Keratinocyte (primary cell): Measurements from ENCODE around the gene PLAAT5. TPM values are rescaled to one million over a fixed set of nuclear protein-coding genes. Genes with fewer than 3 reads are reported as not detected.
A peak's percentile ranks its signal among the peaks of the same experiment; 100 is the strongest.
"Not testable (repeated sequence)": the region's sequence is repeated elsewhere in the genome, so short reads cannot be mapped to it uniquely, and the experiment has no call there.

Source experiments
- DNase-seq: peaks from one replicate; pipeline ENCODE4 v3.0.0-alpha.2; 2011; ENCODE audit warnings: low read depth, missing footprints, low spot score
- FAIRE-seq: peaks from 2 replicates; lab custom pipeline; 2011; peaks lifted over from hg19 to GRCh38; lab: Jason Lieb, UNC
- H2AFZ ChIP-seq: 2 replicates; pipeline ENCODE4 v1.6.0; 2012; ENCODE audit warnings: low read length, control low read depth, inconsistent platforms; ENCODE audit not compliant: control insufficient read depth
- H3K27ac ChIP-seq: 2 replicates; pipeline ENCODE4 v1.5.1; 2011; ENCODE audit warnings: low read length; ENCODE audit not compliant: control insufficient read depth, insufficient read depth
- H3K27me3 ChIP-seq: 3 replicates; pipeline ENCODE4 v1.6.0; 2011; ENCODE audit warnings: low read length; ENCODE audit not compliant: control insufficient read depth, insufficient read depth; ENCODE audit errors: extremely low read depth
- H3K36me3 ChIP-seq, 2 experiments: 2 replicates in 1 of 2; 3 replicates in 1 of 2; pipeline ENCODE4 v1.5.1; 2011; ENCODE audit warnings: low read length in 2 of 2, mild to moderate bottlenecking in 1 of 2; ENCODE audit not compliant: control insufficient read depth in 2 of 2, insufficient read depth in 2 of 2; ENCODE audit errors: extremely low read depth in 1 of 2
- H3K4me1 ChIP-seq: 3 replicates; pipeline ENCODE4 v1.5.1; 2011; ENCODE audit warnings: low read length; ENCODE audit not compliant: control insufficient read depth, insufficient read depth; ENCODE audit errors: extremely low read depth
- H3K4me2 ChIP-seq: 3 replicates; pipeline ENCODE4 v1.6.0; 2011; ENCODE audit warnings: low read depth, low read length; ENCODE audit not compliant: control insufficient read depth, insufficient read depth; ENCODE audit errors: extremely low read depth
- H3K4me3 ChIP-seq, 3 experiments: fragments of 200-600 bp in 1 of 3; sonication (generic) in 1 of 3; 2 replicates in 2 of 3; 3 replicates in 1 of 3; pipeline ENCODE4 v1.5.1; 2011 to 2016; ENCODE audit warnings: low read length in 3 of 3, mild to moderate bottlenecking in 3 of 3, control low read depth in 2 of 3, inconsistent platforms in 1 of 3, low read depth in 1 of 3, mixed read lengths in 1 of 3, mixed run types in 1 of 3, moderate library complexity in 1 of 3; ENCODE audit not compliant: control insufficient read depth in 2 of 3, insufficient read depth in 2 of 3; ENCODE audit errors: extremely low read depth in 1 of 3
- H3K79me2 ChIP-seq: 2 replicates; pipeline ENCODE4 v1.6.0; 2012; ENCODE audit warnings: low read length; ENCODE audit not compliant: control insufficient read depth, insufficient read depth
- H3K9ac ChIP-seq: 3 replicates; pipeline ENCODE4 v1.6.0; 2011; ENCODE audit warnings: low read length; ENCODE audit not compliant: control insufficient read depth, insufficient read depth; ENCODE audit errors: extremely low read depth
- H3K9me1 ChIP-seq: 3 replicates; pipeline ENCODE4 v1.6.0; 2011; ENCODE audit warnings: low read length; ENCODE audit not compliant: control insufficient read depth, insufficient read depth; ENCODE audit errors: extremely low read depth
- H3K9me3 ChIP-seq: 2 replicates; pipeline ENCODE4 v1.5.1; 2012; ENCODE audit warnings: low read depth, low read length; ENCODE audit not compliant: control insufficient read depth
- H4K20me1 ChIP-seq: 3 replicates; pipeline ENCODE4 v1.6.0; 2011; ENCODE audit warnings: low read length; ENCODE audit not compliant: control insufficient read depth, insufficient read depth; ENCODE audit errors: extremely low read depth
- EZH2 ChIP-seq: IDR thresholded peaks from one replicate; pipeline ENCODE4 v1.6.1; 2012; ENCODE audit warnings: inconsistent platforms, mild to moderate bottlenecking, low read length, moderate library complexity
- dilution Hi-C: fragments of 300-500 bp; cut with MboI; formaldehyde crosslinking; loops from one replicate; pipeline ENCODE4 v1.7.0; 2020; ENCODE audit warnings: low sequenced_read_pairs; ENCODE audit not compliant: extremely low pct_ligation_motif_present
- polyA plus RNA-seq, 5 experiments: library from polyadenylated mRNA; depleted of rRNA in 3 of 5; stranded (reverse) in 3 of 5; stranded (forward) in 1 of 5; unstranded in 1 of 5; fragments of >200 nt; gene quantifications; 1 replicate in 1 of 5; 2 replicates in 3 of 5; 3 replicates in 1 of 5; pipeline versions ENCODE4 v1.2.1 to v1.2.3, GENCODE V29; 2011 to 2012; ENCODE audit warnings: missing spikeins in 2 of 5, low read depth in 1 of 5, low replicate concordance in 1 of 5
- TF ChIP-seq, protein P1 (sequence below), 3 experiments: IDR thresholded peaks in 1 of 3; conservative IDR thresholded peaks in 1 of 3; optimal IDR thresholded peaks in 1 of 3; 2 replicates in 2 of 3; 3 replicates in 1 of 3; pipeline versions ENCODE3 to v1.5.1; 2011; ENCODE audit warnings: low read length in 3 of 3, mild to moderate bottlenecking in 3 of 3, moderate library complexity in 2 of 3, control low read depth in 1 of 3, inconsistent platforms in 1 of 3; ENCODE audit not compliant: insufficient read depth in 2 of 3; ENCODE audit errors: extremely low read depth in 1 of 3

Gene PLAAT5
- polyA plus RNA-seq, 1 donor (not counting 4 experiments of a cell fraction or from before 2014, with no cell fraction given): not detected

DNA sequence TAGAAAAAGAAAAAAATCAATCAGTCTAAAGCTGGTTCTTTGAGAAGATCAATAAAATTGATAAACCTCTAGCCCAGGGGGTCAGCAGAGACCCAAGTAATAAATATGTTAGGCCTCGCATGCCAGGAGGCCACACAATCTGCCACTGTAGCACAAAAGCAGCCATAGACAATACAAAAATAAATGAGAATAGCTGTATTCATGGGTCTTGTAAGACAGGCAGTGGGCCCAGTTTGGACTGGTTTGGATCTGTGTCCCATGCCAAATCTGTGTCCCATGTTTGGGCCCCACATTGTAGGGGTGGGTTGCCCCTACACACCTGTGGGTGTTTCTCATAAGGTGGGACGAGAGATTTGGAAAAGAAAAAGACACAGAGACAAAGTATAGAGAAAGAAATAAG, 39.1 kb upstream of the PLAAT5 start:
- Histone ChIP-seq H4K20me1 (no peaks in the 10 kb centered on the region), H3K4me3 (no peak overlapping the region), H3K9ac (no peak overlapping the region), H3K27me3 (no peaks in the 10 kb centered on the region), H3K9me1 (no peaks in the 10 kb centered on the region), H2AFZ (no peak overlapping the region), H3K4me1 (peaks cover 19% of the 10 kb centered on the region), H3K9me3 (no peaks in the 10 kb centered on the region), H3K27ac (no peak overlapping the region), H3K36me3 (no peaks in the 10 kb centered on the region), H3K79me2 (no peaks in the 10 kb centered on the region), H3K4me2 (no peak overlapping the region)
- TF ChIP-seq EZH2: no peak
- TF ChIP-seq, protein P1, sequence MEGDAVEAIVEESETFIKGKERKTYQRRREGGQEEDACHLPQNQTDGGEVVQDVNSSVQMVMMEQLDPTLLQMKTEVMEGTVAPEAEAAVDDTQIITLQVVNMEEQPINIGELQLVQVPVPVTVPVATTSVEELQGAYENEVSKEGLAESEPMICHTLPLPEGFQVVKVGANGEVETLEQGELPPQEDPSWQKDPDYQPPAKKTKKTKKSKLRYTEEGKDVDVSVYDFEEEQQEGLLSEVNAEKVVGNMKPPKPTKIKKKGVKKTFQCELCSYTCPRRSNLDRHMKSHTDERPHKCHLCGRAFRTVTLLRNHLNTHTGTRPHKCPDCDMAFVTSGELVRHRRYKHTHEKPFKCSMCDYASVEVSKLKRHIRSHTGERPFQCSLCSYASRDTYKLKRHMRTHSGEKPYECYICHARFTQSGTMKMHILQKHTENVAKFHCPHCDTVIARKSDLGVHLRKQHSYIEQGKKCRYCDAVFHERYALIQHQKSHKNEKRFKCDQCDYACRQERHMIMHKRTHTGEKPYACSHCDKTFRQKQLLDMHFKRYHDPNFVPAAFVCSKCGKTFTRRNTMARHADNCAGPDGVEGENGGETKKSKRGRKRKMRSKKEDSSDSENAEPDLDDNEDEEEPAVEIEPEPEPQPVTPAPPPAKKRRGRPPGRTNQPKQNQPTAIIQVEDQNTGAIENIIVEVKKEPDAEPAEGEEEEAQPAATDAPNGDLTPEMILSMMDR (optimal IDR thresholded peaks at IDR 0.05 in 1 of 3, IDR thresholded peaks at IDR 0.05 in 1 of 3, conservative IDR thresholded peaks at IDR 0.05 in 1 of 3; ENCODE audit: extremely low read depth in 1 of 3, insufficient read depth in 2 of 3, low read length in 3 of 3): no peak
- dilution Hi-C loops: no loop called here
- DNase-seq: no peak
- FAIRE-seq: no peak

DNA sequence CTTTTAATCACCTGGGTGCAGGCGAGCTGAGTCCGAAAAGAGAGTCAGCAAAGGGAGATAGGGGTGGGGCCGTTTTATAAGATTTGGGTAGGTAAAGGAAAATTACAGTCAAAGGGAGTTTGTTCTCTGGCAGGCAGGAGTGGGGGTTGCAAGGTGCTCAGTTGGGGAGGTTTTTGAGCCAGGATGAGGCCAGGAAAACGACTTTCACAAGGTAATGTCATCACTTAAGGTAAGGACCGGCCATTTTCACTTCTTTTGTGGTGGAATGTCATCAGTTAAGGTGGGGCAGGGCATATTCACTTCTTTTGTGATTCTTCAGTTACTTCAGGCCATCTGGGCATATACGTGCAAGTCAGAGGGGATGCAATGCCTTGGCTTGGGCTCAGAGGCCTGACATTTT, 38.4 kb upstream of the PLAAT5 start:
- H3K4me3 ChIP-seq, H3K27ac ChIP-seq, H4K20me1 ChIP-seq, H3K9me1 ChIP-seq, H2AFZ ChIP-seq, H3K27me3 ChIP-seq, H3K79me2 ChIP-seq, H3K9ac ChIP-seq, DNase-seq, dilution Hi-C loops, H3K4me2 ChIP-seq, FAIRE-seq, H3K9me3 ChIP-seq, H3K36me3 ChIP-seq: not testable (repeated sequence)
- H3K4me1 ChIP-seq: peaks cover 19% of the 10 kb centered on the region

DNA sequence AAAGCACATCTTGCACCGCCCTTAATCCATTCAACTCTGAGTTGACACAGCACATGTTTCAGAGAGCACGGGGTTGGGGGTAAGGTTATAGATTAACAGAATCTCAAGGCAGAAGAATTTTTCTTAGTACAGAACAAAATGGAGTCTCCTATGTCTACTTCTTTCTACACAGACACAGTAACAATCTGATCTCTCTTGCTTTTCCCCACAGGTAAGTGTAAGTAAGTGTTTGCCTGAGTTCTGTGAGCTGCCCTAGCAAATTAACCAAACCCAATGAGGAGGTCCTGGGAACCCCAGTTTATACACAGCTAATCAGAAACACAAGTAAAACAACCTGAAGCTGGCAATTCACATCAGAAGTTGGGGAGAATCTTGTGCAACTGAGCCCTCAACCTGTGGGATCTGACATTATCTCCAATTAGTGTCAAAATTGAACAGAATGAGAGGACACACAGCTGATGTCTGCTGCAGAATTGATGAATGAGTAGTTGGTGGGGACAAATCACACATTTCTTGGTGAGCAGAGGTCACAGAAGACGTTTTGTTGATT, 37.8 kb upstream of the PLAAT5 start:
- DNase-seq, FAIRE-seq, H3K79me2 ChIP-seq, H3K4me2 ChIP-seq, H2AFZ ChIP-seq, H3K4me3 ChIP-seq, H3K9ac ChIP-seq, H4K20me1 ChIP-seq, H3K27me3 ChIP-seq, H3K9me1 ChIP-seq, H3K36me3 ChIP-seq, H3K9me3 ChIP-seq, dilution Hi-C loops: not testable (repeated sequence)
- peak overlapping the region; percentile 46 for H3K27ac ChIP-seq
- H3K4me1 ChIP-seq: peaks cover 19% of the 10 kb centered on the region

DNA sequence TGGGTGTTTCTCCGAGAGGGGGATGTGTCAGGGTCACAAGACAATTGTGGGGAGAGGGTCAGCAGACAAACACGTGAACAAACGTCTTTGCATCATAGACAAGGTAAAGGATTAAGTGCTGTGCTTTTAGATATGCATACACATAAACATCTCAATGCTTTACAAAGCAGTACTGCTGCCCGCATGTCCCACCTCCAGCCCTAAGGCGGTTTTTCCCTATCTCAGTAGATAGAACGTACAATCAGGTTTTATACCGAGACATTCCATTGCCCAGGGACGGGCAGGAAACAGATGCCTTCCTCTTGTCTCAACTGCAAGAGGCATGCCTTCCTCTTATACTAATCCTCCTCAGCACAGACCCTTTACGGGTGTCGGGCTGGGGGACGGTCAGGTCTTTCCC, 37.2 kb upstream of the PLAAT5 start:
- H2AFZ ChIP-seq, H3K9me1 ChIP-seq, H3K27me3 ChIP-seq, H3K27ac ChIP-seq, H3K36me3 ChIP-seq, H3K4me2 ChIP-seq, FAIRE-seq, H3K79me2 ChIP-seq, DNase-seq, H3K4me3 ChIP-seq, H3K9me3 ChIP-seq, H3K9ac ChIP-seq, dilution Hi-C loops, H4K20me1 ChIP-seq: not testable (repeated sequence)
- H3K4me1 ChIP-seq: peaks cover 19% of the 10 kb centered on the region
